Gastroesophageal sphincter (tissue), 3 donors: ENCODE results near the gene SMARCE1.
"Not testable (repeated sequence)": the region's sequence is repeated elsewhere in the genome, so short reads cannot be mapped to it uniquely, and the experiment has no call there.

Experiments used
- CTCF ChIP-seq, 4 experiments: fragments of 200-600 bp in 2 of 4; fragments of 450-650 bp in 2 of 4; sonication (generic) in 1 of 4; IDR thresholded peaks; one replicate each; pipeline ENCODE4 v1.5.1; 2017 to 2019; ENCODE audit warnings: antibody characterized with exemption in 4 of 4, mild to moderate bottlenecking in 2 of 4, moderate library complexity in 2 of 4
- EP300 ChIP-seq: sonication (generic); formaldehyde crosslinking; IDR thresholded peaks from one replicate; pipeline ENCODE4 v1.6.1; 2017; ENCODE audit warnings: antibody characterized with exemption, mild to moderate bottlenecking
- POLR2A ChIP-seq, 2 donors: fragments of 450-650 bp; IDR thresholded peaks; one replicate each; pipeline ENCODE4 v1.6.1; 2017; ENCODE audit warnings: antibody characterized with exemption in 2 of 2, mild to moderate bottlenecking in 2 of 2, moderate library complexity in 1 of 2
- POLR2AphosphoS5 ChIP-seq: sonication (generic); formaldehyde crosslinking; IDR thresholded peaks from one replicate; pipeline ENCODE4 v1.6.1; 2017; ENCODE audit warnings: antibody characterized with exemption

GRCh38 chr17:40584950-40585349 is 62.7 kb downstream of the SMARCE1 start:
- not testable (repeated sequence) for TF ChIP-seq CTCF (IDR thresholded peaks at IDR 0.05); POLR2A (IDR thresholded peaks at IDR 0.05); POLR2AphosphoS5; EP300
